HG03469 (cell line): ENCODE results near the gene CARMIL1.

ENCODE experiments used
- ATAC-seq: cut with Tn5 transposase; IDR thresholded peaks from one replicate; pipeline ENCODE4 v1.9.1; 2021; ENCODE audit warnings: mild to moderate bottlenecking, moderate library complexity, moderate number of reproducible peaks; ENCODE audit not compliant: unreplicated experiment

Gene CARMIL1

DNA sequence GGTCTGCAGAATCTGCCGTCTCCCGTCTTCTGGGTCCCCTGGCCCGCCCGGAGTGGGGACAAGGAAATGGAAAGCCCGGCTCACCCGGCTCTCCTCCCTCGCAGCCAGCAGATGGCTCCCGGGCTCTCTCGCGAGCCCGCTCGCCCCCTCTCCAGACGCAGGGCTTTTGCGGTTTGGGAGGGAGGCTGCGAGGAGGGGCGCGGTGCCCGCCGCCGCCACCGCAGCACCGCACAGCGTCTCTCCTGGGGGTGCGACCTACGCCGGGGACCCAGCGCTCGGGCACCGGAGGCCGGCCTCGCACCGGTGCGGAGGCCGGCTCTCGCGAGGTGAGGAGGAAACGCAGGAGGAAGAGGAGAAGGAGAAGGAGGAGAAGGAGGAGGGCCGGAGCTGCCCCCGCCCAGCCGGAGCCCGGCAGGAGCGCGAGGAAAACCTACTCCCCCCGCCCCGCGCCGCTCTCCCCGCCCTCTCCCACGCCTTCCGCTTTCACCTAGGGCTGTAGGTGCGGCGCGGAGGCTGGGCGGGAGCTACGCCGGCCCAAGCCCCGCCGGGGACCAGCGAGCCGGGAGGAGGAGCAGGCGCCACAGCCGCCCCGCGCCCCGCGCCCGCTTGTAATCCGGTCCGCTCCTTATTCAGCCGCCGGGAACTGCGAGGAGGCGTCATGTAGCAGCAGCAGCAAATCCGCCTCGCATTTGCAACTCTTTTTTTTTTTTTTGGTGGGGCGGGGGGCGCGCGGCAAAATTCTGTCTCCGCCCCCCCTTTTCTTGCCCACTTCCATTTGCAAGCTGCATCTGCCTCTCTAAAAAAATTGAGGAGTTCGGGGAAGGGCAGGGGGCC, at the start of gene CARMIL1:
Gene CARMIL1, plus strand, starts transcription at position 461 of the 834 bp plus-strand sequence. CDS start 422 bp downstream, outside the sequence.
- peak; percentile 52 for ATAC-seq

DNA sequence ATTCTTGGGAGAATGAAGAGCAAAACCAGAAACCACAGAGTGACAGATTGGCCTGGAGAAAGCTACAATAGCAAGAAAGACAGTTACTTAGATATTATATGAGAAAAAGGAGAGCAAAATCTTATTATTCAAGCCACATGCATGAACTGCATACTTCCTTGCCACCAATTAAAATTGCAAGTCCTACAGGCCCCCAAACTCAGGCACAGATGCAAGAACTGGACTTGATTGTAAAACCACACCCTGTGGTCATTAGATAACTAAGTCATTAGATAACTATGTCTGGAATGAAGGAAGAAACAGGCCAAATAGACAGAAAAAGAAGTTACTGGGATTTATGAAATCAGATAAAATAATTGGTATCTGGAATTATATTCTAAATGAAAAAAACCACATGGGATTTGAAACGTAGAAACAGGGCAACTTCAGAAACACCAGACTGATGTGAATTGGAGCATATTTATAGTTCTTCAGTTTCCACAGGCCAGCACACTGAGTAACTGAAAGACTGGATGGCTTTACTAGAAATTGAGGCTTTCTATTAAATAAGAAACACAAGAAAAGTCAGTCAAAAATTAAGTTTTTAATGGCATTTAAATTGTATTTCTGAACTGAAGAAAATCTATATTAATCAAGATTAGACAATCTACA, 49.4 kb upstream of the CARMIL1 start:
- ATAC-seq, result no peak

DNA sequence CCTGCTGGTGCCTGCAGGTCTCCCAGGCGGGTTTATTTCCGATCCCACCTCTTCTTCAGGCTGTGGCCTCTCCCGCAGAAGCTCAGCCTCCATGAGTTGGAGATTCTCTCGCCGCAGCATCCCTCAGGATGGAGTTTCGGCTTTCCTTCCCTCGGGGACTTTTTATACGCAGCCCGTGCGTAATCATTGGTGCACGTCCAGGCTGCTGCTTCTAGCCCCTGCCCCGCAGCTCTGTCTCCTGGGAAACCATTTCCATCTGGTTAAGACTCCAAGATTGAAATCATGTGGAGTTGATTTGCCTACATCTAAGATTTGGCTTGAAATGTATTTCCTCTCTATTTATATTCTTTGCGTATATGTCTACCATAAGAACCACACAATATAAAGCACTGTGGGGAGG, 46.7 kb upstream of the CARMIL1 start:
- ATAC-seq, result no peak

DNA sequence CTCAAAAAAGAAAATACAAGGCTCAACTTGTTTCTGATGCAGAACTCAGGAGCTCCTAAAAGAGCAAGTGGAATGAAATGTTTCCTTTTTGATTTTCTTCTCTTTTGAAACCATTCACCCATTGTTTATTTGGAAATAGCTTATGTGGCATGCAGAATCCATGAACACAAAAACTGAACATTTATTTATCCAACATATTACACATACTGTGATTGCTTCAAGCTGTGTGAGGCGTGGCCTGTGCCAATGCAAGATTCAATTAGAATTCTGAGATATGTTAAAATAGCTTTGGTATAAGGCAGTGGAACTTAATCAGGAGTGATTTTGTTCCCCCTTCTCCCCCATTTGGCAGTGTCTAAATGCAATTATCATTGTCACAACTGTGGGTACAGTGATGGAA, 45.9 kb upstream of the CARMIL1 start:
- no peak for ATAC-seq

DNA sequence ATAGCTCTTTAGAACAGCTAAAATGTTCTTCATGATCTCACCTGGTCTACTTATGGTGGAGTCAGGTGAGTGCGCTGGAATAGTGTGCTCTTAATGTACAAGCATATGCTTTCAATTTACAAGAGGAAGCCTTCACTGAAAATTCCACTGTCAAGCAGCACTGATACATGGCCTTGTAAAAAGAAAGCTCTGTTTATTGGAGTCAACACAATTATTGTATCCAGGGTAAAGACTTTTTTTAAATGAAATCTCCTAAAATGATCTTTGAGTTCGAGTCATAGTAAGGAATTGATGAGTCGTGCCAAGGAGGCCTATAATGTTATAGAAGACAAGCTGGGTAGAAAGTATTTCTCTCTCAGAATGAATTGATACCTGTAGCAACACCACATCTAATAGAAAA, 41.6 kb upstream of the CARMIL1 start:
- ATAC-seq, result no peak

DNA sequence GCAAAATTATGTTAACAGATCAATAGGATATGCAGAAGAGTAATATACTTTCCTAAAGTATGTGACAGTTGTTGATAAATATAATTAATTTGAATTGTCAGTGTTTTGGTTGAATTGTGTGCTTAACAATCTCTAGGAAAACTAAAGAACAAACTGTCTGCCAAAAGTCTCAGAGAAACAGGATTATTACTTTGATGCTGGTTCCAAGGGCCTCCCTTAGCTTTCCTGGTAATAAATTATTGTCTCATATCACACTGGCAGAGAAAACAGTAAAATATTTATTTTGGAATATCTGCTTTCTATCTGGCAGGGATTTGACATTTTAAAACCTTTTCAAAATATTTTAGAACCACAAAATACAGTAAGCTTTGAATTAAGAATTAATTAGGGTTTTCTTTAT, 40.1 kb upstream of the CARMIL1 start:
- ATAC-seq, result no peak

DNA sequence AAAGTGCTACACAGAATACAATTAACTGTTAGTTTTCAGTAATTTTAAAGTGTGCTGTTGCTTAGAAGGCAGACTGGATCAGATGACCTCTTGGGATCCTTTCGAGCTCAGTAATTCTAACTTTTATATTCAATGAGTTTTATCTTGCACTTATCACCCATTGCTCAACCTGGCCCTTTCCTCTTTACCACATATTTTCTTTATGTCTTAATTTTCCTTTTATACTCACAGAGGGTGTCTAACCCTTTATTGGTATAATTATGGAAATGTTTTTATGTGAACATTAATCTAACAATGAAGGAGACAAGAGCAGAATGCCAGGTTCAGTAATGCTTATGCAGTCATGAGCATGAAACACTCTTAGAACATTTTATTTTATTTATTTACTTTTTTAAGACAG, 39.7 kb upstream of the CARMIL1 start:
- ATAC-seq, result no peak

DNA sequence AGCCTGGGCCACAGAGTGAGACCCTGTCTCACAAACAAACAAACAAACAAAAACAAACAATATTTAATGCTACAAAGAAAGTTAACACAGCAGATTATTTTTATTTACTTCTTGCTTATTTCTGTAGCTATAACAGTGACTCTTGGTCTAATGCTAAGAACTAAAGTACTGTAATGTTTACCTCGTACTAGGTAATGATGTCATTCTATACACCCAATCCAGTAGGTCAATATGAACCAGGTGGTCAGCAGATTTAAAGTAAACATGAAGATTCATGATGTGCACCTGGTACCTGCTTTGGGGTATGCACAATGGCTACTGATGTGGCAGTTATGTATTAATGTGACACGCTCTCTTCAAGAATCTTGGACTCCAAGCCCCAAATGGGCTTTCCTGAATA, 36.6 kb upstream of the CARMIL1 start:
- ATAC-seq, result no peak

DNA sequence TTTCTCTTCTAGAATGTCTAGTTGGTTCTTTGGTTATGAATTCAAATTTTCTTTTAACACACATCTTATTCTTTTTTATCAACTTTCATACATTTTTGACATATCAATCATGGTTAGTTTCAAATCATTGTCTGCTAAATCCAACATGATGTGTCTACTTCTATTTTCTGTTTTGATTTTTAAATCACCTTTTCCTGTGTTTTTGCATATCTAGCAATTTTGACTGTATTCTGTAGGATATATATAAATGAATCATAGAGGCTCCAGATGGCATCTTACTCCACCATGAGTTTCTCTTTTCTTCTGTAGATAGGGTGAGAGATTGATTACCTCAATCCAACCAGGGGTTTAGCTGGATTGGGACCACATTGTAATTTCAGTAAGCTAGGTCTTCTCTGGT, 34.3 kb upstream of the CARMIL1 start:
- ATAC-seq, result no peak

DNA sequence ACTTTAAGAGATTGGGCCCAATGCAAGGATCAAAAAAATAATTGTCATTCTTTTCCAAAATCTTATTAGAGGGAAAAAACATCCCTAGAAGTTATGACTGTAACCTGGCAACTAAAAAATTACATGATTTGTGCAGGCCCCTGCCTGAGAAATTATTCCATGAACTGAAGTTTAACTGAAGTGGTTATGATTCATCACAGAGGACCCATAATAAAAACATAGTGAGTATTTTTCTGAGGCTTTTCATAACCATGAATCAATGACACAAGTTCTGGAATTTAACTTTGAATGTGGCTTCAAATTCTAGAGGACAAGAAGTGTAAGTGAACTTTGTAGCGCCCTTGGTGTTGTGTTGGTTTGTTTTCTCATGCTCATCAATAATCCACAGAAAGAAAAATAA, 31.1 kb upstream of the CARMIL1 start:
- no peak for ATAC-seq

DNA sequence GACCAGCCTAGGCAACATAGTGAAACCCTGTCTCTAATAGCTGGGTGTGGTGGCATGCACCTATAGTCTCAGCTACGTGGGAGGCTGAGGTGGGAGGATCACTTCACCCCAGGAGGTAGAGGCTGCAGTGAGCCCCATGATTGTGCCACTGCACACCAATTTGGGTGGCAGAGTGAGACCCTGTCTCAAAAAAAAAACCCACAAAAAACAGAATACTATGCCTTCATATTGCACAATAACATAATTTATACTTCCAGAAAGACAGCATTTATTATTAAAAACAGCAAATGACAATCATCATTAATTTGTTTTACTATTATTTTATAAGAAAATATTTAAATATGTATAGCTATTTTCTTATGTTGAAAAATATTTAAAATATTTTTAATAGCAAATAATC, 30.0 kb upstream of the CARMIL1 start:
- no peak for ATAC-seq

DNA sequence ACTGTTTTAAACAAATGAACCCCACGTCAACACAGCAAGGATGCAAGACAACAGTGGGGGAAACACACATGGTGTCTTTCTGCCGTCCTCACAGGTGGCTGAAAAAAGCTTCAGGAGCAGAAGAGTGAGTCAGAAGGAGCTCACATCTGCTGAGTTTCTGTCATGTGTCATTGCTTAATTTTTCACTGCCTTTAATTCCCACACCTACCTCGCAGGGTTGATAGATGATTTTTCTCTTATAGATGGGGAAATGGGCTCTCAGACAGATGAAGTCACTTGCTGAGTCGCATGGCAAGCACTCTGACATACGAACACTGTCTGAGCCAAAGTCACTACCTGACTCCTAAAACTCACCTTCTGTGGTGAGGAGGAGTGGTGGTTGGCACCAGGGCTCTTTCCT, 28.3 kb upstream of the CARMIL1 start:
- ATAC-seq, result no peak

DNA sequence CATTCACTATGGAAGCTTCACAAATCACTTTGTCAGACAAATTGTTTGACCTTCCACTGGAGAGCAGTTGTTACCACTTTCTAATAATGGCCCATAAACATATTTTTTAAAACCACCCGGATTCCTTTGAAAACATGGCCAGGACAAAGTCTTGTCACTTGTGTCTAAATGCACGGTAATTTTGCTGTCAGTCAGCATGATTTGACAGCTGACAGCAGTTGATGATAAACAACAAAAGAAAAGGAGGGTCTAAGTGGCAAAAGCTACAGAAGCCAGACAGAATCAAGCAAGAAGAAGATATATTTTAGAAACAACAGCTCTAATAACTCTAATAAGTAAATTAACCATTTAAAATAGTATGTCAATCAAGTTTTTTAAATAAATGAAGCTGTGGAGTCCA, 27.7 kb upstream of the CARMIL1 start:
- ATAC-seq, result no peak

DNA sequence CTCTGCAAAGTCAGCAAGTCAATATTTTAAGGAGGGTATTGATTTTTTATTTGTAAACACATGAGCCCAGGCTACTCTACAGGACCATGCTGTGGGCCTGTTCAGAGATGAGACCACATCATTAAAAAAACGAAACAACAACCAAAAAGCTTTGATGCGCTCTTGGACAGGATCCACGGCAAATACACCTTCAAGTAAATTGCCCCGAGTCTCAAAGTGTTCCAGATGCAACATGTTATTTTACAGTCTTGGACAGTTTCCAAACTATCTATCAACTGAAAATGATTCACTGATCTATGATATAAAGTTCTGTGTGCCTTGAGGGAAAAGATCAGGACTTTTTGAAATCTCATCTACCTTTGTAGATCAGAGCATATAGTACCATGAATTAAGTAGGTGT, 25.8 kb upstream of the CARMIL1 start:
- ATAC-seq, result no peak

DNA sequence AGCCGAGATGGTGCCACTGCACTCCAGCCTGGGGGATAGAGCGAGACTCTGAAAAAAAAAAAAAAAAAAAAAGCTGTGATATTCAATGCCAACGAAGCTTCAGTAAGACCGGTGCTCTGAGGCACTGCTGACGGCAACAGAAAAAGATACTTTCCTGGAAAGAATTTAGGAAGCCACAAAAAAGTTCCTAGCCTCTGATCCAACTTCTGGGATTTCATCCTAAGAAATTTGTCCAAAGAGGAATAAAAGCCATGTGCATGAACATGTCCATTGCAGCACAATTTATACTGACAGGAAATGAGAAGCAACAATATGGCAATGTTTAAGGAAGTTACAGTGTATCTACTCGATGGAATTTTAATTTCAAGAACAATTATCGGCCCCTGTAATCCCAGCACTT, 24.5 kb upstream of the CARMIL1 start:
- ATAC-seq, result no peak

DNA sequence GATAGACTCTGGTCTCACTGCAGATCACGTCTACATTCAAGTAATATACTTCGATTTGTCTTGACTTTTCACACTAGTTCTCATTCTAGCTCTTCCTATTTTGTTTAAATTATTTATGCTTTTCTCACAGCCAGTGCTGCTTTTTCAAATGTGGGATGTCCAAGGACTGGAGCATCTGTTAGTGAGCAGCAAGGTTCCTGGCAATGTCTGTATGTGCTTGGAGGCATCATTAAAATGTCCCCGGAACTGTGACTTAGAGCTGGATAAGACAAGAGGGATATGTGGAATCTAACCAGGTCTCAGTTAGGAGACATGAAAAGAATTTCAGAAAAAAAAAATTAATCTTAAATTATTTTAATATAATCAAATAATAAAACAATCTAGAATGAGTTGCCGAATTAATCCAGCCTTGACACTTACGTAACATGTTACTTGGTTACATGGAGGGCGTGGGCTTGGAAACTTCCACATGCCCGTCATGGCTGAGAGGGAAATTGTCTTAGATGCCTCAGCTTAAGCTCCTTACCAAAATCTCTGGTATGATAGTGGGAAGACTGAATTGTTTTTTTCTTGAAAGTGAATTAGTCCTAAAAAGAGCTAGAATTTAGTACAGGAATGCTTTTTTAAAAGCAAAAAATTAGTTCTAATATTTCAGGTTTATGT, 21.4 kb upstream of the CARMIL1 start:
- ATAC-seq, result no peak

DNA sequence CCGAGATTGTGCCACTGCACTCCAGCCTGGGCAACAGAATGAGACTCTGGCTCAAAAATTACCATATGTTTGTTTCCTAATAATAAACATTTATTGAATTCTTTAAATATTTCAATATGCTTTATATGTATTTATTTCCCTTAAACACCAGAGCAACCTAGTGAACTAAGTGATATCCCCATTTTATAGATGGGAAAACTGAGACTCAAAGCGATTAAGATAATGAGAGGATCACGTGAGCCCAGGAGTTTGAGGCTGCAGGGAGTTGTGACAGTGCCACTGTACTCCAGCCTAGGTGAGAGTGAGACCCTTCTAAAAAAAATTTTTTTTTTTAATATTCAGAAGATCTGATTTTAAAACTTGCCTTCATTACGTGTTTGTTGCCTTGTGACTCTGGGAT, 19.4 kb upstream of the CARMIL1 start:
- ATAC-seq, result no peak

DNA sequence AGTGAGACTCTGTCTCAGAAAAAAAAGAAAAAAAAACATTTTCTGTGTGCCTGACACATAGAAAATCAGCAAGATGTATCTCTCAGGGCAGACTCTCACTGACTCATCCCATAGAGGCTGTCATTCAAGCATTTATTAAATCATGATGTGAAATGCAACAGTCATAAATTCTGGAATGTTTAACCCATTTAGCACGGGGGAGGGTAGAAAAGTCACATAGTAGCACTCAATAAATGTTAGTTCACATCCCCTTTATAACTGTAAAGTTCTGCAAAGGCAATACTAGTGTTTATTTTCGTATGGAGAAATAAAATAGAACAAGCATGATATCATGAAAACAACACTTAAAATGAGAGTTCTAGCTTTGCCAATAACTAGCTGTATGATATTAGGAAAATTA, 15.5 kb upstream of the CARMIL1 start:
- no peak for ATAC-seq

DNA sequence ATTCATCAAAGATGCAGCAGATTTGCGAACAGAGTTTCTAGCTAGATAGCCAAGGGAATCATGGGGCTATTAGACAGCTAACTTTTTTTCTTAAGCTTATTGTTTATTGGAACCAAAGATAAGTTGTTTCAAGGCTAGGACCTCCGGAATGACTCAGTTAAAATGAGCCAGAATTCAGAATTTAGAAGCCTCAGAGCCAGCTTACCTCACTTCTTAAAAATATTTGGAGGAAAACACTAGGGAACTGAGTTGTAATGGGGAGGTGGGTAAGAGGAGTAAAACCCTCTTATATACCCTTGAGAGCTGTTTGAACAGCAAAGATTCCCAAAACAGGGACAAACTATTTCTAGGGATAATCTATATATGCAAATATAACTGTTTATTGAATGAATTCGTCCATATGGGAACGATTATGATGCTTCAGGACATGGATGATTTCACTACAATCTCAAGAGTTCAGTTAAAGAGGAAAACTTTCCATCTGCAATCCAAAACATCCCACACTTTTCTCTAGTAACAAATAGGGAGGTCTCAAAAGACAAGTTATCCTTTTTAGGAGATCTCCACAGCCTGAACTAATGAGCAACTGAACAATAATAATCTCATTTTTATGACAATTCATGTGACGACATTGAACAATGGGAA, 12.6 kb upstream of the CARMIL1 start:
- ATAC-seq, result no peak

DNA sequence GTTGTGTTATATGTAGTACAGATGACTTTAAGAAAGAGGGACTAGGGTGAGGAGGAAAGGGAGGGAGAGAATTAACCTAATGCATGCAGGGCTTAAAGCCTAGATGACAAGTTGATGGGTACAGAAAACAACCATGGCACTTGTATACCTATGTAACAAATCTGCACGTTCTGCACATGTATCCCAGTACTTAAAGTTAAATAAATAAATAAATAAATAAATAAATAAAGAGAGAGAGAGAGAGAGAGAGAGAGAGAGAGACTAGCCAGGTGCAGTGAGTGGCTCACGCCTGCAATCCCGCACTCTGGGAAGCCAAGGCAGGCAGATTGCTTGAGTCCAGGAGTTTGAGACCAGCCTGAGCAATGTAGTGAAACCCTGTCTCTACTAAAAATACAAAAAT, 11.5 kb upstream of the CARMIL1 start:
- ATAC-seq, result no peak

DNA sequence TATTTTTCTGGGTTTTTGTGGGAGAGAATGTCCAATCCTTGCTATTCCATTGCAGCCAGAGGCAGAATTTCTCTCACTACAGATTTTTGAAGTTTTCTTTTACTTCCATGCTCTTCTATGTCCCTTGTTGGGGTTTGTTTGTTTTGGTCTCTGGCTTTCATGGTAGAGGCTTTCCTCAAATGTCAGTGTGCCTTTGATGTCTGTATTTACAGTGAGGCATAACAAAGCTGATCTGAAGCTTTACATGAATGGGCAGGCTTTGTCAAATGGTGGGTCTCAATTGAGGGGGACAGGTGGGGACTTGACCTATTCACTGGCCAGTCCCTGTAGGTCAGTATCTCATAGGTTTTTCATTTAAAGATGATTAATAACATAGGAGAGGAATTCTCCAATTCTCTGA, 8.6 kb upstream of the CARMIL1 start:
- no peak for ATAC-seq

DNA sequence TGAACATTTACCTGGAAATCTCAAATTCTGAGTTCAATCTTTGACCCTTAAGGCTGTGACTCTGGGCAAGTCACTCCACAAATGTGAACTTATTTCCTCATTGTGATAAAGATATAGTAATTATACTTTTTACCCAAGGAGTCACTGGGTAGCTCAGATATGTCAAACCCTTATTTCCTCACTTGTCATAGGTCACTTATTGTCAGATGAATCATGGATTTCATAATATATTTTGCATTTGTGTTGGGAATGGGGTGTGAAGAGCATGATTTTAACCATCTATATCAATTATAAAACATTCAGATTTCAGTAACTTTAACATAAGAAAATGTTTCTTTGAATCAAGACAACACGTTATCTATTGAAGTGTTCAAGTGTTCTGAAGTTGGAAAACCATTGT, 3.7 kb upstream of the CARMIL1 start:
- no peak for ATAC-seq
